ENCODE measurements around the gene MYOCOS. TPM values are rescaled to one million over a fixed set of nuclear protein-coding genes. Genes with fewer than 3 reads are reported as not detected.
"Not testable (repeated sequence)": the region's sequence is repeated elsewhere in the genome, so short reads cannot be mapped to it uniquely, and the experiment has no call there.

MYOCOS gene
- total RNA-seq, 8 experiments from 2014 or later, result 0.17 to 0.61 (median 0.25) TPM; not detected in 3

GRCh38 chr1:171654201-171654941 lies 32.3 kb downstream of the MYOCOS start:
- no peak overlapping the region for H3K4me3 ChIP-seq
- H3K27ac ChIP-seq, result no peak overlapping the region
- H3K4me1 ChIP-seq (replicated peaks in 1 of 2), result no peaks in the 10 kb centered on the region
- 30 to 100% (median 77%) methylated on average over 1 to 7 of the region's 8 CpGs for WGBS, 10 experiments
- in situ Hi-C loops (cut with MboI; ENCODE audit: low pct_unique_long_range_greater_than_20kb in 2 of 9, low sequenced_read_pairs in 9 of 9, unreplicated experiment in 9 of 9), result loop anchor here in 1 of 9 experiments (25.0 kb wide), 1 partner anchor 333 kb away; no protein-coding TSS in a partner anchor
- peak in 5 of 8 experiments; percentile 24 to 34 (median 29) for ATAC-seq (replicated peaks in 6 of 8)

GRCh38 chr1:171654942-171655745 lies 33.1 kb downstream of the MYOCOS start:
- H3K27ac ChIP-seq, result no peak overlapping the region
- H3K4me3 ChIP-seq, result no peak overlapping the region
- H3K4me1 ChIP-seq (replicated peaks in 1 of 2), result no peaks in the 10 kb centered on the region
- in situ Hi-C loops (cut with MboI; ENCODE audit: low pct_unique_long_range_greater_than_20kb in 2 of 9, low sequenced_read_pairs in 9 of 9, unreplicated experiment in 9 of 9), result loop anchor here in 1 of 9 experiments (25.0 kb wide), 1 partner anchor 332 kb away; no protein-coding TSS in a partner anchor
- peak in 3 of 8 experiments; percentile 88 to 92 (median 91) for ATAC-seq (replicated peaks in 6 of 8)
- 20 to 70% (median 64%) methylated on average over 3 to 22 of the region's 24 CpGs; no CpG with 5 or more reads in 2 of the 10 experiments for WGBS, 10 experiments

GRCh38 chr1:171655746-171656116 lies 33.7 kb downstream of the MYOCOS start:
- no peaks in the 10 kb centered on the region for H3K4me1 ChIP-seq (replicated peaks in 1 of 2)
- H3K4me3 ChIP-seq, result no peak overlapping the region
- H3K27ac ChIP-seq, result no peak overlapping the region
- WGBS, 10 experiments, result 40 to 86% (median 82%) methylated on average over 1 to 6 of the region's 6 CpGs; no CpG with 5 or more reads in 2 of the 10 experiments
- no peak for ATAC-seq (replicated peaks in 6 of 8)
- in situ Hi-C loops (cut with MboI; ENCODE audit: low pct_unique_long_range_greater_than_20kb in 2 of 9, low sequenced_read_pairs in 9 of 9, unreplicated experiment in 9 of 9), result loop anchor here in 1 of 9 experiments (25.0 kb wide), 1 partner anchor 332 kb away; no protein-coding TSS in a partner anchor

GRCh38 chr1:171656206-171656605 lies 34.2 kb downstream of the MYOCOS start:
- ATAC-seq (replicated peaks in 6 of 8); H3K4me3 ChIP-seq; H3K4me1 ChIP-seq (replicated peaks in 1 of 2); H3K27ac ChIP-seq: not testable (repeated sequence)
- 83 to 100% (median 98%) methylated on average over 1 to 8 of the region's 9 CpGs; no CpG with 5 or more reads in 5 of the 10 experiments for WGBS, 10 experiments
- in situ Hi-C loops (cut with MboI; ENCODE audit: low pct_unique_long_range_greater_than_20kb in 2 of 9, low sequenced_read_pairs in 9 of 9, unreplicated experiment in 9 of 9), result loop anchor here in 1 of 9 experiments (25.0 kb wide), 1 partner anchor 331 kb away; no protein-coding TSS in a partner anchor

- no peak overlapping the region for H3K4me3 ChIP-seq
- no peaks in the 10 kb centered on the region for H3K4me1 ChIP-seq (replicated peaks in 1 of 2)
- in situ Hi-C loops (cut with MboI; ENCODE audit: low pct_unique_long_range_greater_than_20kb in 2 of 9, low sequenced_read_pairs in 9 of 9, unreplicated experiment in 9 of 9), result loop anchor here in 1 of 9 experiments (25.0 kb wide), 1 partner anchor 326 kb away; no protein-coding TSS in a partner anchor
- H3K27ac ChIP-seq, result no peak overlapping the region
- ATAC-seq (replicated peaks in 6 of 8), result no peak
- 73 to 100% (median 94%) methylated on average over 1 to 5 of the region's 5 CpGs; no CpG with 5 or more reads in 1 of the 10 experiments for WGBS, 10 experiments
Observed at GRCh38 chr1:171661076-171661650, 39.1 kb downstream of the MYOCOS start.

- in situ Hi-C loops (cut with MboI; ENCODE audit: low pct_unique_long_range_greater_than_20kb in 2 of 9, low sequenced_read_pairs in 9 of 9, unreplicated experiment in 9 of 9), result loop anchor here in 1 of 9 experiments (25.0 kb wide), 1 partner anchor 324 kb away; no protein-coding TSS in a partner anchor
- 8 to 88% (median 67%) methylated on average over 1 to 7 of the region's 7 CpGs for WGBS, 10 experiments
- ATAC-seq (replicated peaks in 6 of 8), result no peak
- Histone ChIP-seq H3K4me1 (replicated peaks in 1 of 2) (no peaks in the 10 kb centered on the region), H3K4me3 (no peak overlapping the region), H3K27ac (no peak overlapping the region)
Observed at GRCh38 chr1:171663036-171663853, 41.2 kb downstream of the MYOCOS start.

GRCh38 chr1:171663854-171664575 lies 42.0 kb downstream of the MYOCOS start:
- Histone ChIP-seq H3K27ac (no peak overlapping the region), H3K4me3 (no peak overlapping the region), H3K4me1 (replicated peaks in 1 of 2) (no peaks in the 10 kb centered on the region)
- 6 to 78% (median 60%) methylated on average over 1 to 4 of the region's 4 CpGs for WGBS, 10 experiments
- in situ Hi-C loops (cut with MboI; ENCODE audit: low pct_unique_long_range_greater_than_20kb in 2 of 9, low sequenced_read_pairs in 9 of 9, unreplicated experiment in 9 of 9), result loop anchor here in 1 of 9 experiments (25.0 kb wide), 1 partner anchor 323 kb away; no protein-coding TSS in a partner anchor
- ATAC-seq (replicated peaks in 6 of 8), result no peak

- H3K27ac ChIP-seq, result no peak overlapping the region
- no peaks in the 10 kb centered on the region for H3K4me1 ChIP-seq (replicated peaks in 1 of 2)
- in situ Hi-C loops (cut with MboI; ENCODE audit: low pct_unique_long_range_greater_than_20kb in 2 of 9, low sequenced_read_pairs in 9 of 9, unreplicated experiment in 9 of 9), result loop anchor here in 1 of 9 experiments (25.0 kb wide), 1 partner anchor 322 kb away; no protein-coding TSS in a partner anchor
- H3K4me3 ChIP-seq, result no peak overlapping the region
- peak in 2 of 8 experiments; percentile 34 to 49 for ATAC-seq (replicated peaks in 6 of 8)
Observed at GRCh38 chr1:171664976-171665375, 42.9 kb downstream of the MYOCOS start.

- Histone ChIP-seq H3K27ac (no peak overlapping the region), H3K4me3 (no peak overlapping the region), H3K4me1 (replicated peaks in 1 of 2) (no peaks in the 10 kb centered on the region)
- in situ Hi-C loops (cut with MboI; ENCODE audit: low pct_unique_long_range_greater_than_20kb in 2 of 9, low sequenced_read_pairs in 9 of 9, unreplicated experiment in 9 of 9), result loop anchor here in 1 of 9 experiments (25.0 kb wide), 1 partner anchor 321 kb away; no protein-coding TSS in a partner anchor
- WGBS, 10 experiments, result 44 to 100% (median 80%) methylated on average over 1 to 4 of the region's 4 CpGs; no CpG with 5 or more reads in 4 of the 10 experiments
- no peak for ATAC-seq (replicated peaks in 6 of 8)
Observed at GRCh38 chr1:171666114-171666769, 44.2 kb downstream of the MYOCOS start.

GRCh38 chr1:171668372-171668771 lies 46.3 kb downstream of the MYOCOS start:
- H3K27ac ChIP-seq, result no peak overlapping the region
- 0 to 92% (median 77%) methylated on average over 1 to 5 of the region's 5 CpGs for WGBS, 10 experiments
- ATAC-seq (replicated peaks in 6 of 8), result no peak
- in situ Hi-C loops (cut with MboI; ENCODE audit: low pct_unique_long_range_greater_than_20kb in 2 of 9, low sequenced_read_pairs in 9 of 9, unreplicated experiment in 9 of 9), result loop anchor here in 1 of 9 experiments (25.0 kb wide), 1 partner anchor 319 kb away; no protein-coding TSS in a partner anchor
- no peaks in the 10 kb centered on the region for H3K4me1 ChIP-seq (replicated peaks in 1 of 2)
- H3K4me3 ChIP-seq, result no peak overlapping the region

- 92 to 100% (median 96%) methylated on average over 2 to 21 of the region's 28 CpGs; no CpG with 5 or more reads in 6 of the 10 experiments for WGBS, 10 experiments
- no peak overlapping the region for H3K27ac ChIP-seq
- H3K4me3 ChIP-seq, result no peak overlapping the region
- no peak for ATAC-seq (replicated peaks in 6 of 8)
- in situ Hi-C loops (cut with MboI; ENCODE audit: low pct_unique_long_range_greater_than_20kb in 2 of 9, low sequenced_read_pairs in 9 of 9, unreplicated experiment in 9 of 9), result loop anchor here in 1 of 9 experiments (25.0 kb wide), 1 partner anchor 317 kb away; no protein-coding TSS in a partner anchor
- H3K4me1 ChIP-seq (replicated peaks in 1 of 2), result no peaks in the 10 kb centered on the region
Observed at GRCh38 chr1:171670739-171671138, 48.7 kb downstream of the MYOCOS start.
